HG03378 (cell line): Measurements from ENCODE around the gene EPHB6.

Experiments
- ATAC-seq: cut with Tn5 transposase; IDR thresholded peaks from one replicate; pipeline ENCODE4 v1.9.1; 2021; ENCODE audit warnings: mild to moderate bottlenecking, moderate library complexity; ENCODE audit not compliant: unreplicated experiment

EPHB6 gene, protein sequence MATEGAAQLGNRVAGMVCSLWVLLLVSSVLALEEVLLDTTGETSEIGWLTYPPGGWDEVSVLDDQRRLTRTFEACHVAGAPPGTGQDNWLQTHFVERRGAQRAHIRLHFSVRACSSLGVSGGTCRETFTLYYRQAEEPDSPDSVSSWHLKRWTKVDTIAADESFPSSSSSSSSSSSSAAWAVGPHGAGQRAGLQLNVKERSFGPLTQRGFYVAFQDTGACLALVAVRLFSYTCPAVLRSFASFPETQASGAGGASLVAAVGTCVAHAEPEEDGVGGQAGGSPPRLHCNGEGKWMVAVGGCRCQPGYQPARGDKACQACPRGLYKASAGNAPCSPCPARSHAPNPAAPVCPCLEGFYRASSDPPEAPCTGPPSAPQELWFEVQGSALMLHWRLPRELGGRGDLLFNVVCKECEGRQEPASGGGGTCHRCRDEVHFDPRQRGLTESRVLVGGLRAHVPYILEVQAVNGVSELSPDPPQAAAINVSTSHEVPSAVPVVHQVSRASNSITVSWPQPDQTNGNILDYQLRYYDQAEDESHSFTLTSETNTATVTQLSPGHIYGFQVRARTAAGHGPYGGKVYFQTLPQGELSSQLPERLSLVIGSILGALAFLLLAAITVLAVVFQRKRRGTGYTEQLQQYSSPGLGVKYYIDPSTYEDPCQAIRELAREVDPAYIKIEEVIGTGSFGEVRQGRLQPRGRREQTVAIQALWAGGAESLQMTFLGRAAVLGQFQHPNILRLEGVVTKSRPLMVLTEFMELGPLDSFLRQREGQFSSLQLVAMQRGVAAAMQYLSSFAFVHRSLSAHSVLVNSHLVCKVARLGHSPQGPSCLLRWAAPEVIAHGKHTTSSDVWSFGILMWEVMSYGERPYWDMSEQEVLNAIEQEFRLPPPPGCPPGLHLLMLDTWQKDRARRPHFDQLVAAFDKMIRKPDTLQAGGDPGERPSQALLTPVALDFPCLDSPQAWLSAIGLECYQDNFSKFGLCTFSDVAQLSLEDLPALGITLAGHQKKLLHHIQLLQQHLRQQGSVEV

DNA sequence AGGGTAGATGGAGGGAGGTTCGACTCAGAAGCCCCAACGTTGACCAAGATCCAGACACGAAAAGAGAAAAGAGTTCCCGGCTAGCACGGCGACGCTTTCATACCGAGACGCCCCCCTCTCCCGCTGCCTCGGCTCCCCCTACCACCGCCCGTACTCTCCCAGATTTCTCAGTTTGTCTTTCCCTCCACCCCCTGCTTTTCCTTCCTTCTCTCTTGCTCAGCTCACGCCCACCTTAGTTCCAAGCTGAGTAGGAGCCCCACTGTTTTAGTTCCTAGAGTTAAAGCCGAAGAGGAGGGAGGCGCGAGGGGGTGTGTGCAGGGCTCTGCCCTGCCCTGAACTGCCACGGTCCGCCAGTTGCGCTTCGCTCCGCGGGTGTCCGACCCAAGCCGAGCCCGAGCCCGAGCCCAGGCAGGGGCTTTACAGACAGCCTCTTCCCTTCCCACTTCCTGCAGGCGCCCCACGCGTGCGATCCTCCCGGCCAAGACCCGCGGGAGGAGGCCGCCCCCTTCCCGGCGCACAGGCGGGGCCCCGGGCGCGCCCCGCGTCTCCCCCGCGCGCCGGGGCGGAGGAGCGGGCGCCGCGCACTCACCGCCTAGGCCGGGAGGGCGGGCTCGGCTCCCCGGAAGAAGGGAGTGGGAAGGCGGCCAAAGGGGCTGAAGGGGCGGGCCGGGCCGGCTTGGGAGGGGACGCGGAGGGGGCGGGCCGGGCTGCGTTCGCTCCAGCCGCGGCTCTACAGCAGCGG is at the start of gene EPHB6:
Gene EPHB6 (plus strand): TSS at position 705 of the 742 bp plus-strand sequence. CDS start 8,152 bp downstream, outside the sequence.
- peak; percentile 38 for ATAC-seq

DNA sequence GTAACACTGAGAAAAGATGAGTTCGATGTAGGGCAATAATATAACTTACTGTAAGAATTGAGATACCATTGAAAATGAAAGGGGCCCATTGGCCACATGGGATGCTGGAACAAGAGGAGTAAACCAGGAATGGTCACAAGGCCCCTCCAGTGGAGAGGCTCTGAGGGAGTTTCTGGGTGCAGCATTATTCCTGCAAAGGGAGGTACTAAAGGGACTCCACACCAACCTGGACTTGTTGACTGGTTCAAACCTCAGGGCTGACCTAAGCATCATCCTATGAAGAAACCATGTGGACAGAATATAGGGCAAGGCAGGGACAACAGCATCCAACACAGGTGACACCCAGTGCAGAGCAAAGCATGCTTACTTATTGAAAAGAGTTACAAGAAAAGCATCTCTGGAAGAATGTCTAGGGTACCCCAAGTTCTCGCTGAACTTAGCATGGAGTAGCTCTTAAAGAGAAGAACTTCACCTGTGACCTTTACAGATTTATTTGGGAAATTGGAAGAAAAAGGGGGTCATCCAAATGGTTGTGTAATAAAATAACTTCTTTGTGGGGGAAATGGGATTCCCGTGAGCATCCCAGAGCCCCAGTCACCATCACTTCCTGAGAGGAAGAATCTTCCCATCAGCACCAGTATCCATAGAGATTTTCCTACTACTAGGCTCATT is 49.4 kb upstream of the EPHB6 start:
- no peak for ATAC-seq

DNA sequence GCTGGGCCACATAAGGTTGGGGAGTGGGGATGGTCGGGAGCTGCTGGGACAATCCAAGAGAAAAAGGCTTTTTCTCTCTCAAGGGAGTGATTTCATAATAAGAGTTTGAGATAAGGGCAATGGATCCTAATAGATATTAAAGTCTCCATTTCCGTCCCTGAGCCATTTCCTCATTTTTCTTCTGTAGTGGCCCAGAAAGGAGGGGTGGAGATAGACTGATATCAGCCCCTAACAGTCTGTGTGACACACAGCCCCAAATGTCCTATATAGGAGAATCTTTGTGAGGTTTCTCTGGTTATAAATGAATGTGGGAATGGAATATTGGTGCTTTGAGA is 48.9 kb upstream of the EPHB6 start:
- no peak for ATAC-seq

DNA sequence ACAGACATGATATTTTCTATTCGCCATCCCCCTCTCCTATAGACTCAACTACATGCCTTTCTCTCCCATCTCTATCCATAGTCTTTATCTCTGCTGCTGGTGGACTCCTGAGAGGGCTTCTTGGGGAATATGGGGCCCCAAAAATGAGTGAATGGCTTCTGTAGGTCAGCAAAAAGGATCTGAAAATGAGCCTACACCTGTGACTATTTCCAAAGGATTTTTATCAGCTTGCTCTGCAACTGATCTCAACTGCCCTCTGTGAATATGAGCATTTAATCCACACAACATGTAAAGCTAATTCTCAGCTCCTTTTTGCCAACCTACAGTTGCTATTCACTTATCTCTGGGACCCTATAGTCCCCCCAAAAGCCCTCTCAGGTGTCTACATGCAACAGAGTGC is 47.9 kb upstream of the EPHB6 start:
- ATAC-seq, result no peak

DNA sequence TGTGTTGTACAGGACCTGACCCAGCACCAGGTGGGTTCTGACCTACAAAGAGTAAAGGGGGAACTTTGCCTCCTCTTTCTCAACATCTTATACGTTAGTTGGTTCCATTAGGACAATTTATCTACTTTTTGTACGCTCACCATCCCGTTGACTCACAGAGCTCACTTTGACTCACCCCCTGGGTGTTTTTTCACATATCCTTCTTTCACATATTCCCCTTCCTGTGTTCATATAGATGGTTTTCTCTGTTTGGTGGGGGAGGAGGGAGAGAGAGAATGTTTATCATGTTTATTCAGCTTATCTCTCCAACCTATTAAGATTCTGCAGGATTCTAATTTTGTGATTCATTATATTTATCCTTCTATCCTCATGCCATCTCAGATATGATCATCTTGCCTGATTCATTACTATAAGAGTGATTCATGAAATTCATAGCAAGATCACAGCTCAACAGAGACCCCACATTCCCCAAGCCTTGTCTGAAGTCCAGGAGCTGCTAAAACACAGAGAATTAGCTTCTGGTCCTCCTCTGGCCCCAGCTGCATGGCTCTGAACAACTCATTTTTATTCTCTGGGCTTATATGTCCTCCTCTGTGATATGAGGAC is 46.9 kb upstream of the EPHB6 start:
- peak; percentile 22 for ATAC-seq

DNA sequence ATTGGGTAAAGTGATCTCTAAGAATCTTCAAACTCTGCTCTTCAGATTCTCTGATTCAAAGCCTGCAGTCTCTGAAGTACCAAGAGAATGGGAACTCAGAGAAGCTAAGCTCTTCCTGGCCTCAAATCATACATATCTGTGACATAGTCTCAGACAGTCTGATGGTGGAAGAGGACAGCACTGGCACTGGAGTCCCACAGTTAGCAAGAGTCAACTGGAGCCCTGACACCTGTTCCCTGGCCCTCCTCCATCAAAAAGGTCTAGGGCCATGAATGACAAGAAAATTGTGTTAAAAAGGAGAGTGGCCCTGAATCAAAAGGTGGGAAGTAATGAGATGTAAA is 46.4 kb upstream of the EPHB6 start:
- peak; percentile 19 for ATAC-seq

DNA sequence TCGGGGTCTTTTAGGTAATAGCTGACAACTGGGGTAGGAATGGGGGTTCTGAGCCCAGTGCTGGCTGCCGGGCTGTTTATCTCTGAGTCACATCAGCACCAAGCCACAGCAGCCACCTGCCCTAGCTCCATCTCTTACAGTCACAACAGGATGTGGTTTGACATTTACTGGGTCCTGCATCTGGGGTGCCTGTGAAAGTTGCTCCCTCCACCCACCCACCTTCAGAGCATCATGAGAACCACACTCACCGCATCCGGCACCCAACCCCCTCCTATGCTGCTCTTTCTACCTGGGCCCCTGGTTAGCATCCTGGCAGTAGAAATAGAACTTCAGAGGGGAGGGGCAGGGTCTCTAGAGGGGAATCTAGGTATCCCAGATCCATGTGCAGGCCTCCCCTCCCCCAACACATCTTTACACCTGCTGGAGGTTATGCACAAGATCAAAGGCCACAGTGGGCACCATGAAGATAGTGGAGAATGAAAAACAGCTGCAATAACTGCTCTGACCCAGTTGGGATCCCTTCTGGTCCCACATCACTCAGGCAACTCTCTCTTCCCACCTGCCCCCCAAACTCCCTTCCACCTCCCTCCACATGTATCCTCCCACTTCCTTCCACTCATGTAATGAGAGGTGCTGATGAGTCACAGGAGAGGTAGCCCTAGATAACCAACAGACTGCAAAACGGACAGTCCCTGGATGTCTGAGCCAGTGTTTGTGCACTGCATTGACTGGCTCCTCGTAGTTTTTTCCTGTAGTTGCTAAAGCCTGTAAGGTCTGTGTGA is 45.9 kb upstream of the EPHB6 start:
- peak; percentile 85 for ATAC-seq

DNA sequence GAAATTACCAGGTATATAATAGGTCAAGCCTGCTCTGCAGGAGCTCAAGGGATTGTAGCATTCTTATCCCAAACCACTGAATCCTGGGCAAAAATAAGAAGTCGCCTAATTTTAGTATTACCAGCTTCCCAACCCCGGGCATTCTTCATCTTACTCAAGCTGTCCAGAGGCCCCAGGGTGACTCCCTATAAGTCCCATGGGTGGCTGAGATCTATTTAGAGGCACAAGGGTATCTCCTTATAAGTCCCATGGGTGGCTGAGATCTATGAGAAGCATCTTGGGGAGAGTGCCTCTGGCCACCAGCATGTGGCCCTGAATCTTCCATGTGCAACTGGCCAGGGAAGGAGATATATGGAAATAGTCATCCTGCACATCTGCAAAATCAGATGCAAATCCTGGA is 45.2 kb upstream of the EPHB6 start:
- ATAC-seq, result peak; percentile 18

DNA sequence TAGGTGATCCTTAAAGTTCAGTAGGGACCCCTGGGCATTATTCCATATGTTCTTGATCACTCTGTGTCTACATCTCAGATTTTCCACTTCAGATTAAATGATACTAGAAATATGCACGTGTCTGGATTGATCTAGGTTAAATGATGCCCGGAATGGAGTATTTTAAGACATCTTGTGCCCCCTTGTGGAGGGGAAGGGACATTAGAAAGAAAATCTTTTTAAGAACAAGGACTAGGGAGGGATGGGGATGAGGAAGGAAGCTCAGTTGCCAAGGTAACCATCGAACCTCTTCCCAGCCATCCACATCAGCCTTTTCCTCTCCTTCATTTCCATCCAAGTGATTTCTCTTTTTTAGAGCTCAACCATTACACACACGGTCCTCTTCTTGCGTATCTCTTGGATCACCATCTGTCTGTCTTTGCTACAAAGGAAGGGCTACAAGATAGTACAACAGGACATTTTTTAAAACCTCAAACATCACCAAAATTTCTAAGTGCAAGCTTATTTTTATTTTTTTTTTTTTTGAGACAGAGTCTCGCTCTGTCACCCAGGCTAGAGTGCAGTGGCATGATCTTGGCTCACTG is 43.6 kb upstream of the EPHB6 start:
- ATAC-seq, result peak; percentile 10

DNA sequence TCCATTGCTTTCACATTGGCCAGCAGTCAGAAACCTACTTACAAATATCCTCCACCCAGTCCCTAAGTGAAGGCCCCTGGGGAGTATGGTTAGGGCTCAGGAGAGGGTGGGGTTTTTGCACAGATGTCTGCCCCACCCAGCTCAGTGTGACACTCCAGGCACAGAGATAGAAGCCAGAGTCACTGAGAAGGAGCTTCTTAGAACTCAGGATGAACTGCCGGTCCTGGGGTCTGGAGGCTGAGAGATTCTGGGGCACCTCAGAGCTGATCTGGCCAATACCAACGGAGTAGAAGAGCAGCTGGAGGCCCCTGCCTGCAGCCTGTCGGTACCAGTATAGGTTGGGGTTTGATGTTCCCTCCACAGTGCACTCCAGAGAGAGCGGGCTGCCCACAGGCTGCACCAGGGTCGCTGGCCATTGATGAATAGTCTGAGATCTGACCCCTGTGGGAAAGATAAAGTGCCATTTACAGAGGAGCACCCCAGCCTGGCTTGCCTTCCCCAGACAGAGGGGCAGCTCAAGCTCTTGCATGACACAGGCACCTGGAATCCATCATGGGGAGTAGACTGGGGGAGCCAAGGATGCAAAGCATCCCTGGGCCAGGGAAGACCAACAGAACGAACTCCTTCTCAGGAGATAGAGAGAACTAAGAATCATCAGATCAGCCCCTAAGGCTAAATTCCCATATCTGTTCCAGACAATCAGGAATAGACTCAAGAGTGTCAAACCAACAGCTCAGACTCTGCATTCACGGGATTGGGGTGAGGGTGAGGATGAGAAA is 42.2 kb upstream of the EPHB6 start:
- no peak for ATAC-seq

DNA sequence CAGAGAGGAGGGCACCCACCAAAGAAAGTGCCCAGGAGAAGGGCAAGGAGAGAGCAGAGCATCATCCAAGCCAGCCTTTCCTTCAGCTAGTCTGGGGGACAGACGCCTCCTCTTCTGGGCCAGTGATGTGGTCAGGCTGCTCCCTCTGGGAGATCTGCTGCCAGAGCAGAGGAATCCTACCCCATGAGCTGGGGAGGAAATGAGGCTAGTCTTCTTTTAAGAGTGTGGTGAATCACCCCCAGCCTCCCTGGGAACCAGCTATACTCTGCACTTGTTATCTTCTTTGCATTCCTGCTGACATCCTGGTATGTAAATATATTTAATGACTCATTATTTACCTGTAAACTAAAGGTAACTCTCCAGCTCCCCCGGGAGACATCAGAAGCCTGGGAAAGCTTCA is 41.6 kb upstream of the EPHB6 start:
- no peak for ATAC-seq

DNA sequence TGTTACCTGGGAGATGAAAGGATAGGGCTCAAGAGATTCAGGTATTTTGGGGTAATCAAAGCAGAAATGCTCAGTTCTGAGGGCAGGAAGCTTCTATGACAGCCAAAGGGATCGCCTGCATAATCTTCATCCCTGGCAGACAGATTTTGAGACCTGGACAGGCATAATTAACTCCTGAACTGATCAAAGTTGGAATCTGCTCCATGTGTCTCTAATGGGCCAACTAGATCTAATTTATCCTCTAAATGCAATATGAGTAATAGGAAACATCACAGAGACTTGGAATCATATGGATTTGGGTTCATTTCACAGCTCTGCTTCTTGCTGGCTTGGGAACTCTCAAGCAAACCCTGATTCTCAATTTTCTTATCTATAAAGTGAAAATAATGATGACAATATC is 41.2 kb upstream of the EPHB6 start:
- no peak for ATAC-seq

DNA sequence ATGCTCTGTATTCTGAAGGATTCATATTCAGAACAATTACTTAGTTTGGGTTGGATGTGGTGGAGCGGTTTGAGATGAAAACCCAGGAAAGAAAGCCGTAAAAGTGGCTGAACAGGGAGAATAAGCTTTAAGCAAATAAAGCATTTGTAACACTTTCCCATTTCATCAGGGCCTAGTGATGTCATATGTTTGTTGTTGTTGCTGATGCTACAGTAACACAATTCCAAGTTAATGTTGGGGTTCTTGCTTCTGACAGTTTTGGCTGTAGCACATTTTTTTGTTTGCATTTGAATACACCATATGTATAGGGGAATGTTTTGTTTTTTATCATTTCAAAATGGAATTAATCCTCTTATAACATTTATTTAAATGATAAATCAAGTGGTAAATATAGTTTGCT is 40.4 kb upstream of the EPHB6 start:
- ATAC-seq, result no peak

DNA sequence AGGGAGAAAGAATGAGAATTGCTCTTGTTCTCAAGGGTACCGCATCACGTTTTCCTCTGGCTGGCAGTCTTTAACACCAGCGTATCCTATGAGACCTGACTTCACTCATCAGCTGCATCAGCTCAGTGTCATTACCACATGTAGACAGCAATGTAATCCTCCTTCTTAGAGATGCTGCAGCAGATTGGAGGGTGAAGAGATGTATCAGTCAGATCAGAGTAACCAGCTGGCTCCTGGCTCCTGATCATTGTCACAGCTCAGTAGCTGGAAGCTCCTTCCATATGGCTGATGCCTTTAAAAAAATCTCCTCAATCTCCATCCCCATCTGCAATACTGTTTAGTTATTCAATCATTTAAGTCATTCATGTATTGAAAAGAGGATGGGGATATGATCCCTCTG is 39.7 kb upstream of the EPHB6 start:
- no peak for ATAC-seq

DNA sequence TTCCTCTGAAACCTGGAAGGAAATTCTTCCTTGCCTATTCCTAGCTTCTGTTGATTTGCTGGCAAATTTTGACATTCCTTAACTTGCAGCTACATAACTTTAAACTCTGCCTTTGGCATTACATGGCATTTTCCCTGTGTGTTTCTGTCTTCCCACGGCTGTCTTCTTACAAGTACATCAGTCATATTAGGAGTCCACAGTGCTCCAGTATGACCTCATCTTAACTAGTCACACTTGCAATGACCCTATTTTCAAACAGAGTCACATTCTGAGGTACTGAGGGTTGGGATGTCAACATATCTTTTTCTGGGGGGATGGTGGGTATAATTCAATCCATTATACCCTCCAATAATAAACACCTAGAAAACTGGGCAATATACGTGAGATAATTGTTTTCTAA is 37.4 kb upstream of the EPHB6 start:
- no peak for ATAC-seq

DNA sequence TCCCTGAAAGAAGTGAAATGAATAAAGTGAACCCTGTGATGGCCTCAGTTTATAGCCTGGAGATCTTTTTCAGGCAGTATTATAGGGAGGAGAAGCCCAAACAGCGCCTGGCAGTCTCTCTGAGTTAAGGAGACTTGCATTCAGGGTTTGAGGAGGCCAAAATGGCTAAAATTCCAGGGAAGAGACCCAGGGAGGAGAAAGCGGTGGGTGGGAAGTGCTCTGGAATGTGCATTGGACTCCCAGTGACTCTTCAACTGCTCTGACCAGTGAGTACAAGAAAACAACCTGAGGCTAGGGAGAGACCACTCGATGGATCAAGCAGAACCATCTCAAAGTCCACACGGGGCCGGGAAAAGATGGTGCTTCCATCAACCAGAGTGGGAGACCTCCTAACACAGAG is 35.3 kb upstream of the EPHB6 start:
- ATAC-seq, result no peak

DNA sequence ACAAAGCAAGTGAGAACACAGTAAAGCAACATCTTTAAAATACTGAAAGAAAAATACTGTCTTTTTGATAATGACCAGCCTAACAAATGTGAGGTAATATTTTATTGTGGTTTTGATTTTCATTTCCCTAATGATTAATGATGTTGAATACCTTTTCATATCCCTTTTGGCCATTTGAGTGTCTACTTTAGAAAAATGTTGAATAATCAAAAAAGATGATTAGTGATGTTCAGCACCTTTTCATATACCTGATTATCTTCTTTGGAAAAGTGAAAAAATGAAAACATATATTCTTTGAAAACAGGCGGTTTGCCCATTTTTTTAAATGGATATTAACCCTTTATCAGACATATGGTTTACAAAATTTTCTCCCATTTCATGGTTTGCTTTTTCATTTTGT is 32.2 kb upstream of the EPHB6 start:
- ATAC-seq, result no peak

DNA sequence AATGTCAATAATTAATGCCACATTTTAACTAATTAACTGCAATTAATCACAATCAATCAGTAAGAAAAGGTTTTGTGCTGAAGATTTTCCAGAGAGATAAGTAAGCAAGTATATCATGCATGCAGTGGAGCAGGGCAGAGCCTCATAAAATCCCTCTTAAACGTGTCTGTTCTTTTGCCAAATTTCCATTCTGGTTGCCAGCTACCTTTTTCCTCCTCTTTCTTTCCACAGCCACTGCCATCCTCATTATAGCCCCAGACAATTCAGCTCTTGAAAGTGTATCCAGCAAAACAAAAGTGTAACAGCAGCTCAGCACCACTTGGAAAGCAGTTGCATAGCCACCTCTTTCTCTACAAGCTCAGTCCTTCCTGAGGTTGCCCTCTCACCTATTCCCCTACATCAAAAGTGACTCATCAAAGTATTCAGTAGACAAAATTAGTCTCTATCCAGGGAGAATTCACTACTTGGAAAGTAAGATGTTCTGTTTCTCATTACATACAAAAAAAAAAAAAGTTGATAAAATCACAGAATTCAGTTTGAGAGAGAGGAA is 26.9 kb upstream of the EPHB6 start:
- ATAC-seq, result no peak
